Heart left ventricle (tissue), 13 donors: ENCODE results near the gene ELOB.

ENCODE experiments used
- POLR2A ChIP-seq, 2 donors: fragments of 450-650 bp; IDR thresholded peaks; one replicate each; pipeline ENCODE4 v1.6.1; 2017; ENCODE audit warnings: antibody characterized with exemption in 2 of 2, mild to moderate bottlenecking in 2 of 2, moderate library complexity in 2 of 2
- TF ChIP-seq, protein P1 (sequence below), 12 donors: fragments of 200-600 bp; sonication (generic) in 4 of 12; IDR thresholded peaks; one replicate each; pipeline versions ENCODE4 v1.5.0 to v1.8.0; 2018 to 2022; ENCODE audit warnings: antibody characterized with exemption in 12 of 12, mild to moderate bottlenecking in 5 of 12
- donor health status: ischemic (EF 13 %, LVEDD 7.1; RV severe dilation, severe dysfunction).
- donor health status: DM: no; HTN: yes; CAD: no.
- donor health status: DM: no; HTN: no; CAD: no.
- donor health status: ischemic (EF 25% LVEDD 6.9; RV normal size, moderate dysfunction).
- donor health status: ischemic (EF 25% LVEDD 5.7; RV mildly dilated, moderate dysfunction).
- donor health status: ischemic (EF 35%, LVEDD 5.7; RV mildly dilated, moderate dysfunction).
- donor health status: nonischemic (EF 11% LVEDD 7.7; RV severe dilation, severe dysfunction).
- donor health status: DM: yes; HTN: yes; CAD: no.
- donor health status: PGD.
- donor health status: ischemic (EF 29% LVEDD 5.4; RV normal size, mild dysfunction).
- donor health status: nonischemic (EF 23%, LVEDD 6.1; RV moderate dilation, normal function).

DNA sequence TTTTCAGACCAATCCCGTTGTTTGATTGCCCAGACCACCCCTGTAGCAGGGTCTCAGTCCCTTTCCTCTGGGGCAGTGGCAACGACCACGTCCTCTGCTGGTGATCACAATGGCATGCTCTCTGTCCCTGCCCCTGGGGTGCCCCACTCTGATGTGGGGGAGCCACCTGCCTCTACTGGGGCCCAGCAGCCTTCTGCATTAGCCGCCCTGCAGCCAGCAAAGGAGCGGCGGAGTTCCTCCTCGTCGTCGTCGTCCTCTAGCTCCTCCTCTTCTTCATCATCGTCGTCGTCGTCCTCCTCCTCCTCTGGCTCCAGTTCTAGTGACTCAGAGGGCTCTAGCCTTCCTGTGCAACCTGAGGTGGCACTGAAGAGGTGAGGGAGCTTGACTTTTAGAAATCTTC, 9.2 kb downstream of the ELOB start:
- TF ChIP-seq, protein P1, sequence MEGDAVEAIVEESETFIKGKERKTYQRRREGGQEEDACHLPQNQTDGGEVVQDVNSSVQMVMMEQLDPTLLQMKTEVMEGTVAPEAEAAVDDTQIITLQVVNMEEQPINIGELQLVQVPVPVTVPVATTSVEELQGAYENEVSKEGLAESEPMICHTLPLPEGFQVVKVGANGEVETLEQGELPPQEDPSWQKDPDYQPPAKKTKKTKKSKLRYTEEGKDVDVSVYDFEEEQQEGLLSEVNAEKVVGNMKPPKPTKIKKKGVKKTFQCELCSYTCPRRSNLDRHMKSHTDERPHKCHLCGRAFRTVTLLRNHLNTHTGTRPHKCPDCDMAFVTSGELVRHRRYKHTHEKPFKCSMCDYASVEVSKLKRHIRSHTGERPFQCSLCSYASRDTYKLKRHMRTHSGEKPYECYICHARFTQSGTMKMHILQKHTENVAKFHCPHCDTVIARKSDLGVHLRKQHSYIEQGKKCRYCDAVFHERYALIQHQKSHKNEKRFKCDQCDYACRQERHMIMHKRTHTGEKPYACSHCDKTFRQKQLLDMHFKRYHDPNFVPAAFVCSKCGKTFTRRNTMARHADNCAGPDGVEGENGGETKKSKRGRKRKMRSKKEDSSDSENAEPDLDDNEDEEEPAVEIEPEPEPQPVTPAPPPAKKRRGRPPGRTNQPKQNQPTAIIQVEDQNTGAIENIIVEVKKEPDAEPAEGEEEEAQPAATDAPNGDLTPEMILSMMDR (IDR thresholded peaks at IDR 0.05): no peak
- TF ChIP-seq POLR2A (IDR thresholded peaks at IDR 0.05): no peak
